Measurements from ENCODE around the gene ELOF1. TPM values are rescaled to one million over a fixed set of nuclear protein-coding genes. Genes with fewer than 3 reads are reported as not detected.
"Not testable (repeated sequence)": the region's sequence is repeated elsewhere in the genome, so short reads cannot be mapped to it uniquely, and the experiment has no call there.

The ELOF1 gene
- total and polyA plus RNA-seq, 4 donors, result 18.3 to 79.8 (median 67.4) TPM

- H3K9me3 ChIP-seq (ENCODE audit: control insufficient read depth, insufficient read depth, low read length); DNase-seq (ENCODE audit: low read depth in 4 of 6, low spot score in 6 of 6); H3K27me3 ChIP-seq (ENCODE audit: control insufficient read depth, insufficient read depth, low read length); H3K4me1 ChIP-seq (ENCODE audit: control insufficient read depth, insufficient read depth, low read length); H3K36me3 ChIP-seq (ENCODE audit: control insufficient read depth, insufficient read depth, low read length); H3K4me3 ChIP-seq (ENCODE audit: low read depth, low read length); H3K27ac ChIP-seq (ENCODE audit: low read depth, low read length): not testable (repeated sequence)
- 96% methylated on average over 2 of the region's 4 CpGs for WGBS (ENCODE audit: insufficient coverage)
Observed at GRCh38 chr19:11573763-11574162, 14.7 kb upstream of the ELOF1 start.

- H3K27me3 ChIP-seq (ENCODE audit: control insufficient read depth, insufficient read depth, low read length); H3K4me1 ChIP-seq (ENCODE audit: control insufficient read depth, insufficient read depth, low read length); H3K9me3 ChIP-seq (ENCODE audit: control insufficient read depth, insufficient read depth, low read length); H3K27ac ChIP-seq (ENCODE audit: low read depth, low read length); DNase-seq (ENCODE audit: low read depth in 4 of 6, low spot score in 6 of 6); H3K4me3 ChIP-seq (ENCODE audit: low read depth, low read length); H3K36me3 ChIP-seq (ENCODE audit: control insufficient read depth, insufficient read depth, low read length): not testable (repeated sequence)
- 67% methylated on average over 1 of the region's 6 CpGs for WGBS (ENCODE audit: insufficient coverage)
Observed at GRCh38 chr19:11573354-11573753, 14.3 kb upstream of the ELOF1 start.

GRCh38 chr19:11570039-11570462 is 11.0 kb upstream of the ELOF1 start:
- no peaks in the 10 kb centered on the region for H3K4me1 ChIP-seq (ENCODE audit: control insufficient read depth, insufficient read depth, low read length)
- WGBS (ENCODE audit: insufficient coverage), result 67% methylated on average over 2 of the region's 5 CpGs
- H3K27ac ChIP-seq (ENCODE audit: low read depth, low read length), result no peak overlapping the region
- H3K27me3 ChIP-seq (ENCODE audit: control insufficient read depth, insufficient read depth, low read length), result no peaks in the 10 kb centered on the region
- H3K4me3 ChIP-seq (ENCODE audit: low read depth, low read length), result no peak overlapping the region
- H3K36me3 ChIP-seq (ENCODE audit: control insufficient read depth, insufficient read depth, low read length), result no peaks in the 10 kb centered on the region
- H3K9me3 ChIP-seq (ENCODE audit: control insufficient read depth, insufficient read depth, low read length), result no peaks in the 10 kb centered on the region
- no peak for DNase-seq (ENCODE audit: low read depth in 4 of 6, low spot score in 6 of 6)

GRCh38 chr19:11566164-11566563 is 7.1 kb upstream of the ELOF1 start:
- H3K27me3 ChIP-seq (ENCODE audit: control insufficient read depth, insufficient read depth, low read length), result no peaks in the 10 kb centered on the region
- no peak overlapping the region for H3K27ac ChIP-seq (ENCODE audit: low read depth, low read length)
- H3K36me3 ChIP-seq (ENCODE audit: control insufficient read depth, insufficient read depth, low read length), result no peaks in the 10 kb centered on the region
- no peak overlapping the region for H3K4me3 ChIP-seq (ENCODE audit: low read depth, low read length)
- H3K4me1 ChIP-seq (ENCODE audit: control insufficient read depth, insufficient read depth, low read length), result no peaks in the 10 kb centered on the region
- 88% methylated on average over 2 of the region's 2 CpGs for WGBS (ENCODE audit: insufficient coverage)
- H3K9me3 ChIP-seq (ENCODE audit: control insufficient read depth, insufficient read depth, low read length), result no peaks in the 10 kb centered on the region
- no peak for DNase-seq (ENCODE audit: low read depth in 4 of 6, low spot score in 6 of 6)

- not testable (repeated sequence) for H3K4me1 ChIP-seq (ENCODE audit: control insufficient read depth, insufficient read depth, low read length); H3K4me3 ChIP-seq (ENCODE audit: low read depth, low read length); H3K27ac ChIP-seq (ENCODE audit: low read depth, low read length); H3K9me3 ChIP-seq (ENCODE audit: control insufficient read depth, insufficient read depth, low read length); DNase-seq (ENCODE audit: low read depth in 4 of 6, low spot score in 6 of 6); H3K36me3 ChIP-seq (ENCODE audit: control insufficient read depth, insufficient read depth, low read length); H3K27me3 ChIP-seq (ENCODE audit: control insufficient read depth, insufficient read depth, low read length)
- WGBS (ENCODE audit: insufficient coverage), result no CpG with 5 or more reads among the region's 5 CpGs
Observed at GRCh38 chr19:11565649-11565980, 6.6 kb upstream of the ELOF1 start.

- not testable (repeated sequence) for H3K9me3 ChIP-seq (ENCODE audit: control insufficient read depth, insufficient read depth, low read length); DNase-seq (ENCODE audit: low read depth in 4 of 6, low spot score in 6 of 6); H3K4me1 ChIP-seq (ENCODE audit: control insufficient read depth, insufficient read depth, low read length); H3K36me3 ChIP-seq (ENCODE audit: control insufficient read depth, insufficient read depth, low read length); H3K27ac ChIP-seq (ENCODE audit: low read depth, low read length); H3K27me3 ChIP-seq (ENCODE audit: control insufficient read depth, insufficient read depth, low read length); H3K4me3 ChIP-seq (ENCODE audit: low read depth, low read length)
- 100% methylated on average over 1 of the region's 6 CpGs for WGBS (ENCODE audit: insufficient coverage)
Observed at GRCh38 chr19:11564082-11564807, 5.2 kb upstream of the ELOF1 start.

GRCh38 chr19:11563532-11563931 is 4.5 kb upstream of the ELOF1 start:
- no peak for DNase-seq (ENCODE audit: low read depth in 4 of 6, low spot score in 6 of 6)
- Histone ChIP-seq H3K9me3 (ENCODE audit: control insufficient read depth, insufficient read depth, low read length) (no peaks in the 10 kb centered on the region), H3K27me3 (ENCODE audit: control insufficient read depth, insufficient read depth, low read length) (no peaks in the 10 kb centered on the region), H3K4me3 (ENCODE audit: low read depth, low read length) (no peak overlapping the region), H3K36me3 (ENCODE audit: control insufficient read depth, insufficient read depth, low read length) (no peaks in the 10 kb centered on the region), H3K4me1 (ENCODE audit: control insufficient read depth, insufficient read depth, low read length) (peaks cover 10% of the 10 kb centered on the region), H3K27ac (ENCODE audit: low read depth, low read length) (no peak overlapping the region)
- 90% methylated on average over 6 of the region's 8 CpGs for WGBS (ENCODE audit: insufficient coverage)

- H3K4me3 ChIP-seq (ENCODE audit: low read depth, low read length), result no peak overlapping the region
- H3K9me3 ChIP-seq (ENCODE audit: control insufficient read depth, insufficient read depth, low read length), result no peaks in the 10 kb centered on the region
- no peak overlapping the region for H3K27ac ChIP-seq (ENCODE audit: low read depth, low read length)
- H3K4me1 ChIP-seq (ENCODE audit: control insufficient read depth, insufficient read depth, low read length), result peaks cover 36% of the 10 kb centered on the region
- H3K27me3 ChIP-seq (ENCODE audit: control insufficient read depth, insufficient read depth, low read length), result no peaks in the 10 kb centered on the region
- peak in 3 of 6 donors; percentile 36 to 78 (median 78) for DNase-seq (ENCODE audit: low read depth in 4 of 6, low spot score in 6 of 6)
- WGBS (ENCODE audit: insufficient coverage), result 28% methylated on average over 5 of the region's 9 CpGs
- peaks cover 11% of the 10 kb centered on the region for H3K36me3 ChIP-seq (ENCODE audit: control insufficient read depth, insufficient read depth, low read length)
Observed at GRCh38 chr19:11560404-11561051, 1.5 kb upstream of the ELOF1 start.

- Histone ChIP-seq H3K27ac (ENCODE audit: low read depth, low read length) (no peak overlapping the region), H3K4me3 (ENCODE audit: low read depth, low read length) (no peak overlapping the region), H3K9me3 (ENCODE audit: control insufficient read depth, insufficient read depth, low read length) (no peaks in the 10 kb centered on the region), H3K36me3 (ENCODE audit: control insufficient read depth, insufficient read depth, low read length) (peaks cover 47% of the 10 kb centered on the region), H3K4me1 (ENCODE audit: control insufficient read depth, insufficient read depth, low read length) (peaks cover 40% of the 10 kb centered on the region), H3K27me3 (ENCODE audit: control insufficient read depth, insufficient read depth, low read length) (no peaks in the 10 kb centered on the region)
- no peak for DNase-seq (ENCODE audit: low read depth in 4 of 6, low spot score in 6 of 6)
- 100% methylated on average over 1 of the region's 4 CpGs for WGBS (ENCODE audit: insufficient coverage)
Observed at GRCh38 chr19:11556634-11557420, 2.2 kb downstream of the ELOF1 start.

Data from spinal cord (tissue), 10 donors.